HUDEP-2 (cell line): ENCODE data around the gene STAB2.
A peak's percentile ranks its signal among the peaks of the same experiment; 100 is the strongest.

Experiments
- DNase-seq, 76 experiments: peaks; one replicate each; lab custom pipeline; 2025; ENCODE audit not compliant: unreplicated experiment in 76 of 76; lab: John Stamatoyannopoulos, UW

STAB2 gene

DNA sequence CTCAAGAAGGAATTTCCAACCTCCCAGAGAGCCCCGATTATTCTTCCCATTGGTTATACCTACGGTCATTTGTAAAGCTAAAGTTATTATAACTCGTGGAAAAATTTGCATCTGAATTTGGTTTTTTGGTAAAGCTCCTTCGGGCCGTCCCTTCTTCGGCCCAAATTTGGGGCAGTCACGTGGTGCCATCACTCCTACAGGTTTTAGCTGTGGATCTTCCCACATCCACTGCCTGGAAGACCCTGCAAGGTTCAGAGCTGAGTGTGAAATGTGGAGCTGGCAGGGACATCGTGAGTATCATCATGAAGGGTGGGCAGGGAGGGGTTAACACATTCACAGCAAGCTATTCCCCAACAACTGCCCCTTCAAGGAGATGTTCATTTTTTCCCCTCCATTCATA, 148.2 kb downstream of the STAB2 start:
- no peak for DNase-seq

DNA sequence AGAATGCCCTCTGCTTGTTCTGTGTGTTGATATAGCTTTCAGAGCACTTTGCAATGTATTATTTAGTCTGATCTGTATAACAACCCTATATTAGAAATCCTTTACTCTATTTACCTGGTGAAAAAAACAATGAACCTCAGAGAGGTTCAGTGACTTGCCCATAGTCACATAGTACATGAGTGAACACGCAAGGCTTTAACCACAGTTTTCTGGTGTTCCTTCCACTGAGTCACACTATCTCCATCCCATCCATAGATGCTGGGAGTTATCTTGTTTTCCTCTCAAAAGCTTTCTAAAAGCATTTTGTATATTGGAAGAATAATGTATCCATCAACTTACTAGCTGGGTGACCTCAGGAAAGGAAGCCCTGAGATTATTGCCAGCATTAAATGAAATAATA, 149.5 kb downstream of the STAB2 start:
- DNase-seq = no peak

DNA sequence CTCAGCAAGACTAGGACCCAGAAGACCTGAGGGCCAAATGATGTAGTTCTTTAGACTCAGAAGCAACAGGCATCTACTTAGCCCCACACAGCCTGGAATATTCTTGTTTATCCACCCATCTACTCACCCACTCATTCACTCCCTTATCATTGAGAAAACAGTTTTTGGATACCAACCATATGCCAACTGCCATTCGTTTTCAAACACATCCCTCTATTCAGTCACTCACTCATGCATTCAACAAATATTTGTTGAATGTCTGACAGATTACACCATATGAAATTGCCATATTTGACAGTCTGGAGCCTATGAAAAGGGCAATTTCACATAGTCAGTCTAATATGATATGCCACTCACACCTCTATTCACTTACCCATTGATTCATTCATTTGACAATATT, 150.8 kb downstream of the STAB2 start:
- no peak for DNase-seq

DNA sequence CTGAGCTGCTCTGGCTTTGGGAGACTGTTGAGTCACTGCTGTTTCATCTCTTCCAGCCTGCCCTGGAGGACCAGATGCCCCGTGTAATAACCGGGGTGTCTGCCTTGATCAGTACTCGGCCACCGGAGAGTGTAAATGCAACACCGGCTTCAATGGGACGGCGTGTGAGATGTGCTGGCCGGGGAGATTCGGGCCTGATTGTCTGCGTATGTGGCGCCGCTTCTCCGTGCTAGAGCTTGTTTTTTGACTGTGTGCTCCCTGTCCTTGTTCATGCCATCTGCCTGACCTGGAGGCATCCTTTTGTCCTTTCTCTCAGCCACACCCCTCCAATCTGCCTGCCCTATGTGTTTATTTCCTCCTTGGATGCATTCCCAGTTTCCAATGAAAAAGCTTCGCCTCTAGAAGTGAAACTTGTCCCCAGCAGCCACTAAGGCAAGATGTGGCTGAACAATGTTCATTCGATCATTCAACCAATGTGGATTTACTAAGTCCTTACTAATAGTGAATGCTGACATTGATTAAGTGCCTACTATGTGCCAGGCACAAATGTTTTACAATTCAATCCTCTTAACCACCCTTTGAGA, 155.4 kb downstream of the STAB2 start:
- DNase-seq = no peak

DNA sequence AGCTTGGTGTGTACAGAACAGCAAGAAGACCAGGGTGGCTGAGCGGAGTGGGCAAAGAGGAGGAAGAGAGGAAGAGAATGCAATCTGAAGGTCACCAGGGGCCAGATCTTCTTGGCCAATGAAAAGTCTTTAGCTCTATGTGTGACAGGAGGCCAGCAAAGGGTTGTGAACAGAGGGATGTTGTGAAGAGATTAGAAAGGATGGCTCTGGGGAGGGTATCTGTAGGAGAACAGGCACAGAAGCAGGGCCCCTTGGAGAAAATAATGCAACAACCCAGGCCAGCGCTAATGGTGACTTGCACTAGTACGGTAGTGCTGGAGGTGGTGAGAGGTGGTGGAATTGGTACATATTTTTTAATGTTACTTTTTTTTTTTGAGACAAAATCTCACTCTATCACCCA, 156.7 kb downstream of the STAB2 start:
- no peak for DNase-seq

DNA sequence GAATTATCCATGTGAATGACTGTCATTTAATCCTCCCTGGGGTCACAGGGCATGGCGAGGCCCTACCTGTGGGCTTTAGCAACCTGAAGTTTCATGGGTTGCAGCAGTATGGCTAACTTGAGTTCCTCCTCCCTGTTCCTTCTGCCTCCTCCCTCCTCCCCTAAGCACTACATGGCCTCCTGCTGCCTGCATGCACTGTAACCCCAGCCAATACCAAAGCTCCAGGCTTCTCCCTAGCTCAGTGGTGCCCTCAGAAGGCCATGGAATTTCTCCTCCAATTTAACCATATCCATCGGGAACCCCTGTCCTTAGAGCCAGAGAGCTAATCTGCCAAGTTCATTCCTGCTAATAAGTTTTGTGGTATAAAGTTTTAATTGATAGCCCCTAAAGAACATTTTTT, 158.9 kb downstream of the STAB2 start:
- no peak for DNase-seq

DNA sequence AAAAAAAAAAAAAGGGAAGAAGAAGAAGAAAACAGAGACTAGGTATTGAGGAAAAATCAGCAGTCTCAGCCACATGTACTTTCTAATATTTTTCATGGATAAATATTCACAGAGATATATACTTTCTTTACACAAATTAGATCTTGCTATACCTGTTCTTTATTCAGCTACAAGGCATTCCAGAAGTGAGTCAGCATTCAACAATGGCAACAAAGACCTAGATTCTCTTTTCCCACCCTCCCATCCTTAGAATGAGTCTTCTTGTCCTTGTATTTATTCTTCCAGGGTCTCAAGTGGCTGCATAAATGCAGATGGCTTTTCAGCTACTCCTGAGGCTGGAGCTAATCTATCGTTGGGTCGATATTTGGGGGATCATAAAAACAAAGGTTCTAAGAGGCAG, 160.9 kb downstream of the STAB2 start:
- no peak for DNase-seq

DNA sequence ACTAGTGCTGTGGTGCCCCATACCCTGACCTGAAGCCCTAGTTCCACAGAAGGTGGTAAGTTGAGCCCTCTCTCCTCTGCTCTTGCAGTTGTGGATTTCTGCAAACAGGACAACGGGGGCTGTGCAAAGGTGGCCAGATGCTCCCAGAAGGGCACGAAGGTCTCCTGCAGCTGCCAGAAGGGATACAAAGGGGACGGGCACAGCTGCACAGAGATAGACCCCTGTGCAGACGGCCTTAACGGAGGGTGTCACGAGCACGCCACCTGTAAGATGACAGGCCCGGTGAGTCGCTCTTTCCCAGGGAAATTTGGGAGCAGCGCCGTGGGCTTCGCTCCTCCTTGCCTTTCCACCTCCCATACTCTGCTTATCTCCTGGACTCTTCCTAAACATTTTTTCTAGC, 161.8 kb downstream of the STAB2 start:
- DNase-seq = no peak

DNA sequence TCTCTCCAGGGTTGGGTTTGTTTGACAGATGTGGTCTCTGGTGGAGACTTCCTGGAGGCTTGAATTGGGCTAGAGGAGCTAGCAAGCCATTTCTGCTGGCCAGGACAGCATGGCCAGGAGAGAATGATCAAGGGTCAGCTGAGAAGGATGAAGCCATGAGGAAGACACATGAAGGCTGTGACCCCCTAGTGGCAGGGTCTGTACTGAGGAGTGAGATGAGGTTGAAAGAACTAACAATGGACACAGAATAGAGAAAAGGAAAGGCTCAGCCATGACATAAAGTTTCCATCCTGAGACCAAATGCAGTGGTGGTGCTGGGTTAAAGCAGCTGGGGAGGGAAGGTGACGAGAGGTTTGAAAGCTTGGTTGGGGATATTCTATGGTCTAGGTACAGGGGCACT, 164.1 kb downstream of the STAB2 start:
- DNase-seq = peak in 3 of 76 experiments; percentile 2 to 10 (median 6)

DNA sequence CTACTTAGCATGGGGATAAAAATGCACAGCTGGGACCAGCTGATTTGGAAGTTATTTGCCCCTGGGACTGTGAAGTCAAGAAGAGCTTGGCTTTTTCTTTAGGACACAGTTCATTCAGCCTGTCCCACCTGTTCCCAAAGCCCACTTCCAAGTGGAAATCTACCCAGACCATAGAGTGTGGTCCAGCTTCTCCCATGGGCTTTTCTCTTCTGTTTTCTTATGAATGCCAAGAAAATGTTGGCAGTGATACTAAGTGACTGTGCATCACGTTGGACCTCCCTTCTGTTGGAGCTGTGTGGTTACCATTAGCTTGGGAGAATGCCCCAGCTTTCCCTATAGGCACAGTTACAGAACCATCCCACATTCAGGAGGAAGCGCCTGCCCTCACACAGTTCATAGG, 164.5 kb downstream of the STAB2 start:
- DNase-seq = no peak

DNA sequence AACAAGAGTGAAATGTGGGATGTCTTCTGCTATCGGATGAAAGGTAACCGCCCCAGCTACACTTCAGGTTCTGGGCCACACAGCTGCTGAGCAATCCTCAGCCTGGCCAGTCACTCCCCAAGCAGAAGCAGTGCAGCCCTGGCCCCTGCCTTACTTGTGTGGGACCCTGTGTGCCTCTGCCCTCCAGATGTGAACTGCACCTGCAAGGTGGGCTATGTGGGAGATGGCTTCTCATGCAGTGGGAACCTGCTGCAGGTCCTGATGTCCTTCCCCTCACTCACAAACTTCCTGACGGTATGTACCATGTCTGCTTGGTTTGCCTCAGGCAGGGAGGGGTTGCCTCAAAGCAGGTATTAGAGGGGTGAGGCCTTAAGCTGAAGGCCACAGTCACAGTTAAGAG, 168.4 kb downstream of the STAB2 start:
- DNase-seq = no peak

DNA sequence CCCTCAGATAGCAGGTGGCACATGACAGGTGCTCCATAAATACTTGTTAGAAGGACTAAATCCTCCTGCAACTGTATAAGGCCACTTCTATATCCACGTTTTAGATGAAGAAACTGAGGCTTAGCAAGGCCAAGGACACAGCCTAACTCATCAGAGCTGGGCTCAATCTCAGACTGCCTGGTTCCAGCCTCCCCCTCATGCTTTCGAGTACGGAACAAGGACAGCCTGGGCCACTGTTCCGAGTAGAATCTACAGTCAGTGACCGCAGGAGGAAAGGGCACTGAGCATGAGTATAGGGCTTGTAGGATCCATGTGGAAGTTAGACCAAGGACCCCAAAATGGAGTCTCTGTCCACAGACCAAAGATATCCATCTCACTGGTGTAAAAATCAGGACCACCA, 169.4 kb downstream of the STAB2 start:
- DNase-seq = no peak

DNA sequence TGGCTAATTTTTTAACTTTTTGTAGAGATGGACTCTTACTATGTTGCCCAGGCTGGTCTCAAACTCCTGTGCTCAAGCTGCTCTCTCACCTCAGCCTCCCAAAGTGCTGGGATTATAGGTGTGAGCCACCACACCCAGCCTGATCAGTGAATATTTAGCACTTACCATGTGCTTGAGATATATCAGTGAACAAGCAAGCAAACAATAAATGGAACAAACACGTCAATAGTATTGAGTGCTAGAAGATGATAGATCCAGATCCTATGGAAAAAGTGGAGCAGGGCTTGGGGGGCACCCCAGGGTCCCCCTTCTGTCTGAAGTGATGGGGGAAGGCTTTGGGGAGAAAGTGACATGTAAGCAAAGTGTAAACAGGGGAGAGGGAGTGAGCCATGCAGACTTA, 170.2 kb downstream of the STAB2 start:
- DNase-seq = no peak

DNA sequence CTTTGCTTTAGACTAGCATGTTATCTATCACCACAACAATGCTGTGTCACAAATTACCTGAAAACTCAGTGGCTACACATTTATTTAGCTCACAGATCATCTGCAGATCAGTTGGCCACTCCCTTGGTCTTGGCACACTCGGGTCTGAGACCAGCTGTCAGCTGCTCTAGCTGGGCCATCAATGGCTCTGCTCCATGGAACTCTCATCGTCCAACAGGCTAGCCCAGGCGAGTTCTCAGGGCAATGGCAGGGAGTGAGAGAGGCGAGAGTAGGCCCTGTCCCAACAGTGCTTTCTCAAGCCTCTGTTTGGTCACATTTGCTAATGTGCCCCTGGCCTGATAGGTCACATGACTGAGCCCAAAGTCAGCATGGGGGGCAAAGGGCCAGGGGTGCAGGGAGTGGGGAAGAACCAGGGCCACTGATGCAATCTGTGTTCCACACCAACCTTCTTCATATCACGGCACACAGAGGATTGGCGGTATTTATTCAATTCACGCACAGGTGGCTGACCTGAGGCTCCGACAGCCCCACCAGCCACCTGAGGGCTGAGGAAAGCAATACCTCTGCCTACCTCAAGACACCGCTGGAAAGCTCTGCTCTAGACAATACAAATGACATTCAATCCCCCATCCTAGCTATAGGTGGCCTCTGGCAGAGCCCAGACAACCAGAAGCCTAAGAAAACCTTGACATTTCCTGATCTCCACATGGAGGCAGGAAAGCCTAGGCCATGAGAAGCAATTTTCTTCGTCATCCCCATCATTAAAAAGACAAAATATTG, 171.4 kb downstream of the STAB2 start:
- no peak for DNase-seq

DNA sequence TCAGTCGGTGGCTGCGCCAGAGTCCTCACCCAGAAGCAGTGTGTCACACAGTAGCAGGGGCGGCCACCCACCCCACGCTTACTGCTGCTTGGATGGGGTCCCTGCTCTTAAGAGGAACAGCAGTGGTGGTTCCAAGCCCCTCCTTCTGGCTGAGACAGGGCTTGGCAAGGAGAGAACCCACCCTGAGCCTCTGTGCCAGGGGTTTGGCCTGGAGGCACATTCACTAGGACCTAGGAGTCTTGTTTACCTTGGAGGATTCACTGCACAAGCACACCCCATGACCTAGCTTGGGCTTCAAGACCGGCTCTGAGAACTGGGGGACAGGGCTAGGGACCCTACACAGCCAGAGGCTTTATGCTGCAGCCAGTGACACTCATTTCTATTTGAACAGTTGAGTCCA, 175.4 kb downstream of the STAB2 start:
- no peak for DNase-seq

DNA sequence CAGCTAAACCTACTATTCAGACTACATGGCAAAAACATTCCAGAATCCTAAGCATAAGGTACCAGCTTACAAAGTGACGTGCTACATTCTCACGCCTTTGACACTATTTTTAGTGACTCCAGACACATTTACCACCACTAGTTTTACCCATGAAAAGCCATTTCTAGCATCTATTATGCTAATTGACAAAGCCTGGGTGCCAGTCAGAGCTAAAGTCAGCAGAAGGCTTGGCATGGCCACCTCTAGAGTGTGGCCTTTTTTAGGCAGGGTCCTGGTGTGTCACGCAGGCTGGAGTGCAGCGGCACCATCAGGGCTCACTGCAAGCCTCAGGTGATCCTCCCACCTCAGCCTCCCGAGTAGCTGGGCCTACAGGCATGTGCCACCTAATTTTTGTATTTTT, 178.2 kb downstream of the STAB2 start:
- no peak for DNase-seq

DNA sequence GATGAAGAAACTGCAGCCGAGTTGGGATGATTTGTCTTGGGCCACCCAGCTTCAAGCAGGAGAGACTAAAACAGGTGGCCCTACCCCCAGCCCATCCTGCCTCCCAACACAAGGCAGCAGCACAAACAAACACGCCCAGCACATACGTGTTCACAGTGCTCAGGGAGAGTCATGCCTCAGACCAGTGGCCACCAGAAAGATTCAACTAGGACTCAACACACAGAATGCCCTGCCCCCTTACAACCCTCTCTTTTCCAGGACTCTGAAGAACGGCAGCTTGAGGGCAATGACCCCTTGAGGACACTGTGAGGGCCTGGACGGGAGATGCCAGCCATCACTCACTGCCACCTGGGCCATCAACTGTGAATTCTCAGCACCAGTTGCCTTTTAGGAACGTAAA, 179.0 kb downstream of the STAB2 start:
- DNase-seq = no peak

DNA sequence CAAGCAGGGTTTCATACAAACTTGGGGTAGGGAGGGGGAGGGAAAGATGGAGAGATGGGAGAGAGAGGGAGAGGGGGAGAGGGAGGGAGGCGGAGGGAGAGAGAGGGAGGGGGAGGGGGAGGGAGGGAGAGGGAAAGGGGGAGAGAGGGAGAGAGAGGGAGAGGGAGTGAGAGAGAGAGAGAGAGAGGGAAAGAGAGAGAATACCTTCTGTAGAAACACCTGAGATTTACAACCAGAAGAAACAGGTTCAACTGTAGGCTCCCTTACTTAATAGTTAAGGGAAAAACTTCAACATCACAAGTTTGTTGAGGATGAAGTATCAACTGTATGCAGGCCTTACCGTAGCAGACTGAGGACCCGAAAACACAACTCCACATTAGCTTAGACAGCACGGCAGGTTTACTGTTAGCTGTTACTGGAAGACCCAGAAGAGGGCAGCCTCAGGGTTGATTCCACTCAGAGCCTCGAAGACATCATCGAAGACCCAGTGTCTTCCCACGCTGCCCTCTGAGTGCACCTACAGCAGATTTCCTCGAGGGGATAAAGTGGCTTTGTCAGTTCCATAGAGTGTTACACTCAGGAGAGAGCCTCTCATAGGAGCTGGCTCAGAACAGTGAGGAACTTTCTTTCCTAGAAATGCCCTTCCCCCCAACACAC, 181.5 kb downstream of the STAB2 start:
- DNase-seq = peak in 1 of 76 experiments; percentile 2

DNA sequence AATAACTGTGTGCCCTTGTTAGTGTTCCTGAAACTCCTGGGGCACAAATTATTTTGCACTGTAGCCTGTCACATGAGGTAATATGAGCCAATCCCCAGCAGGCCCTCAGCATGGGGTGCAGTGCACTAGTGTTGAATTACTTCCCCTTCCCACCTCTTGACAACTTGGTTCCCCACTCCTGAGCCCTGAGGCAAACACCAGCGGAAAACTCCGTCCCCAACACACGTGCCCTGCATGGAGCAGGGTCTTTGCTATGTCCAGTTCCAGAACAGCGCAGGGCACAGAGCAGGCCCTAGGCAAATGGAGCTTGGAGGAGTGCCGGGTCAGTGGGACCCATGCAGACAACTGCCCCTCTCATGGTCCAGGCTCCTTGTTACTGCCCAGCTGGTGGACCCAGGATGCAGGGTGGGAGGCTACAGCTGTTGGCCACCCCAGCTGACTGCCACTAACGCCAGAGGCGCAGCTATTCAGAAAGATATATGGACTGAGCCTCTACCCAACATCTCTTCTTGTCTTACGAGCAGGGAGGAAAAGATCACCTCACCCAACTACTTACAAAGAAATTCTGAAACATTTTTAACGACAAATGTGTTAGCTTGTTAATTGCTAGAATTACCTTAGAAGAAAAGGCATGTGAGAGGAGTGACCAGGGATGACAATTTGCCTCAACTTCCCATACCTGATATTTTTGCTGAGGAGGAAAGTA, 182.3 kb downstream of the STAB2 start:
- DNase-seq = no peak

DNA sequence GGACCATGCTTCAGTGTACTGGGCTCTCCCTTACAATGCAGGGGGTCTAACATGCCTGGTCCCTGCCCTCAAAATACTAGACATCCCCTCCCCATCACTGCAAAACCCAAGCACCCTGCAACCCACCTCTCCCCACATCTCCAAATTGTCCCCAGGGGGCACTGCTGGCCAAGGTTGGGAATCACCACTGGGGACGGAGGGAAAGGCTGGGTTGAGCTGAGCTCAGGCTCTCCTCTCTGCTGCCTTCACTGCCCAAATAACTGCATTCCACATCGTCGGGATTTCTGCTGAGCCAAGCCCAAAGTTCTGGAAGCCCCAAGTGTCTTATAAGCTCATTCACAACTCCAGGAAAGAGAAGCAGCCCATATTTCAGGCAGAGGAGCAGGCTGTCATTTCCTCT, 184.4 kb downstream of the STAB2 start:
- peak in 26 of 76 experiments; percentile 2 to 39 (median 8) for DNase-seq

DNA sequence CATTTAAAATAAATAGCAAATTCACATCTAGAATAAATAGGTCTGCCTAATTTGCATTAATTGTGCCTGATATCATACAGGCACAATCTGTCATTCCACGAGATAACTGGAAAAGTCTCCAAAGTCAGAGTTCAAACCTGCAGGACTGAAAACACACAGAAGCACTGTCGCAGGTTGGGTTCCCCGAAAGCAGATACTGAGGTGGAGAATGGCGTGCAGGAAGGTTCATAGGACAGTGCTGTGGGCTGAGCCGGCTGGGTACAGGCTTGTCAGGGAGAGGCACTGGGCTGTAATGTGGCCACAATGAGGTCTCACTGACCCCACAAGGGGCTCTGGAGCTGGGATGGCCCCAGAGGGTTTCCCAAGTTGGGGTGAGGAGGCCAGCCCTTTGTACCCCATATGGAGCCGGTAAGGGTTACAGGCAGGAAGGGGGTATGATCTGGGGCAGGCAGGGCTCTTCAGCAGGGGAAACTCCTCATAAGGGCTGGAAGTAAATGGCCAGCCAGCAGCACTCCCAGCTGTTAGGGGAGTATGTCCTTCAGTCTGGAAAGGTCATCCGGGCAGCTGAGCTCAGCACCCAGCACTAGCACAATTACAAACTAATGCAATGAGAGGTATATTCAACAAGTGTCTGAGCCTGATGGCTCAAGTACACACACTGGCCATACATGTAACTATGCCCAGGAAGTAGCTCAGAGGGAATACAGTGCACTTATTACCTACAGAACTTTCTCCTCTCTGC, 185.5 kb downstream of the STAB2 start:
- DNase-seq = no peak
